ENCODE data around the gene CHD3.
A peak's percentile ranks its signal among the peaks of the same experiment; 100 is the strongest.

DNA sequence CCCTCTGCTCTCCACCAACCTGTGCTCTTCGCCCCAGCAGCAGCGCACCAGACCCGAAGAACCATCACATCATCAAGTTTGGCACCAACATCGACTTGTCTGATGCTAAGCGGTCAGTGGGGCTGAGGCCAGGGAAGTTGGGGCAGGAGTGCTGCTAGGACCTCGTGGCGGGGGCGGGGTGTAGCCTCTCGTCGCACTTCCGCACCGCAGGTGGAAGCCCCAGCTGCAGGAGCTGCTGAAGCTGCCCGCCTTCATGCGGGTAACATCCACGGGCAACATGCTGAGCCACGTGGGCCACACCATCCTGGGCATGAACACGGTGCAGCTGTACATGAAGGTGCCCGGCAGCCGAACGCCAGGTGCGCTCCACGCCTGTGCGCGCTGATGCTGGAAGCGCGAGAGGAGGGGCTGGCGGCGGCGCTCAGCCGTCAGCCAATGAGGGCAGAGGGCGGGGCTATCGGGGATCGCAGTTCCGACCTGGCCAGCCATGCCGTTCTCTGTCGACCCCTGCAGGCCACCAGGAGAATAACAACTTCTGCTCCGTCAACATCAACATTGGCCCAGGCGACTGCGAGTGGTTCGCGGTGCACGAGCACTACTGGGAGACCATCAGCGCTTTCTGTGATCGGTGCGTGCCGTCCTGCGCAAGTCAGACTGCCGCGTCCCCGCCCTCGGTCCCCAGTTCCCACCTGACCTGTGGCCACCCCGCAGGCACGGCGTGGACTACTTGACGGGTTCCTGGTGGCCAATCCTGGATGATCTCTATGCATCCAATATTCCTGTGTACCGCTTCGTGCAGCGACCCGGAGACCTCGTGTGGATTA lies 36.9 kb upstream of the CHD3 start:
- TF ChIP-seq, protein P1, sequence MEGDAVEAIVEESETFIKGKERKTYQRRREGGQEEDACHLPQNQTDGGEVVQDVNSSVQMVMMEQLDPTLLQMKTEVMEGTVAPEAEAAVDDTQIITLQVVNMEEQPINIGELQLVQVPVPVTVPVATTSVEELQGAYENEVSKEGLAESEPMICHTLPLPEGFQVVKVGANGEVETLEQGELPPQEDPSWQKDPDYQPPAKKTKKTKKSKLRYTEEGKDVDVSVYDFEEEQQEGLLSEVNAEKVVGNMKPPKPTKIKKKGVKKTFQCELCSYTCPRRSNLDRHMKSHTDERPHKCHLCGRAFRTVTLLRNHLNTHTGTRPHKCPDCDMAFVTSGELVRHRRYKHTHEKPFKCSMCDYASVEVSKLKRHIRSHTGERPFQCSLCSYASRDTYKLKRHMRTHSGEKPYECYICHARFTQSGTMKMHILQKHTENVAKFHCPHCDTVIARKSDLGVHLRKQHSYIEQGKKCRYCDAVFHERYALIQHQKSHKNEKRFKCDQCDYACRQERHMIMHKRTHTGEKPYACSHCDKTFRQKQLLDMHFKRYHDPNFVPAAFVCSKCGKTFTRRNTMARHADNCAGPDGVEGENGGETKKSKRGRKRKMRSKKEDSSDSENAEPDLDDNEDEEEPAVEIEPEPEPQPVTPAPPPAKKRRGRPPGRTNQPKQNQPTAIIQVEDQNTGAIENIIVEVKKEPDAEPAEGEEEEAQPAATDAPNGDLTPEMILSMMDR (IDR thresholded peaks at IDR 0.05; ENCODE audit: poor library complexity) = peak; percentile 86
- no peak for TF ChIP-seq EZH2phosphoT487 (IDR thresholded peaks at IDR 0.05; ENCODE audit: low read depth, severe bottlenecking, unreplicated experiment)
- TF ChIP-seq EZH2 (IDR thresholded peaks at IDR 0.05; ENCODE audit: borderline replicate concordance) = no peak

Measured in hepatocyte (in vitro differentiated cells).